ENCODE results near the gene OR10T2. TPM values are rescaled to one million over a fixed set of nuclear protein-coding genes. Genes with fewer than 3 reads are reported as not detected.
"Not testable (repeated sequence)": the region's sequence is repeated elsewhere in the genome, so short reads cannot be mapped to it uniquely, and the experiment has no call there.

OR10T2 gene
- total and polyA plus RNA-seq, 2 experiments from 2014 or later = not detected

DNA sequence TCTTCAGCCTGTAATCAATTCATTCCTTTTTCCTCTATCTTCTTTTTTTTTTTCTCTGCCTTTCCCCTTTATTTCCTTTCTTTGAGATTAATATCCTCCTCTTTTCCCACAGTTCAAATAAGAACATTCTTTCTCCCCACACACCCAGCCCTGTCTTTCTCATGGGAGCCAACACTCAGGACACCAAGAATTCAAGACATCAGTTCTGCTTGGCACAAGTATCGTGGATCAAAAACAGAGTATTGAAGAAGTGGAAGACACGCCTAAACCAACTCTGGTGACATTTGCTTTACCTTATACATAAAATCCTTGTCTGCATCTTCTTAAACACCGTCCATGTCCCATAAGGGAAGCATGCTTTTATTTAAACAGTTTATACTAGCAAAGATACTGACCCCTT lies 42.6 kb downstream of the OR10T2 start:
- no peak for DNase-seq (ENCODE audit: low read depth in 1 of 2, low spot score in 1 of 2)
- H3K9me3 ChIP-seq (ENCODE audit: low read depth) = no peaks in the 10 kb centered on the region
- H3K4me1 ChIP-seq (ENCODE audit: low read depth) = no peaks in the 10 kb centered on the region
- H3K27me3 ChIP-seq = no peaks in the 10 kb centered on the region
- no peak overlapping the region for H3K4me3 ChIP-seq
- no peak overlapping the region for H3K27ac ChIP-seq
- TF ChIP-seq, protein P1, sequence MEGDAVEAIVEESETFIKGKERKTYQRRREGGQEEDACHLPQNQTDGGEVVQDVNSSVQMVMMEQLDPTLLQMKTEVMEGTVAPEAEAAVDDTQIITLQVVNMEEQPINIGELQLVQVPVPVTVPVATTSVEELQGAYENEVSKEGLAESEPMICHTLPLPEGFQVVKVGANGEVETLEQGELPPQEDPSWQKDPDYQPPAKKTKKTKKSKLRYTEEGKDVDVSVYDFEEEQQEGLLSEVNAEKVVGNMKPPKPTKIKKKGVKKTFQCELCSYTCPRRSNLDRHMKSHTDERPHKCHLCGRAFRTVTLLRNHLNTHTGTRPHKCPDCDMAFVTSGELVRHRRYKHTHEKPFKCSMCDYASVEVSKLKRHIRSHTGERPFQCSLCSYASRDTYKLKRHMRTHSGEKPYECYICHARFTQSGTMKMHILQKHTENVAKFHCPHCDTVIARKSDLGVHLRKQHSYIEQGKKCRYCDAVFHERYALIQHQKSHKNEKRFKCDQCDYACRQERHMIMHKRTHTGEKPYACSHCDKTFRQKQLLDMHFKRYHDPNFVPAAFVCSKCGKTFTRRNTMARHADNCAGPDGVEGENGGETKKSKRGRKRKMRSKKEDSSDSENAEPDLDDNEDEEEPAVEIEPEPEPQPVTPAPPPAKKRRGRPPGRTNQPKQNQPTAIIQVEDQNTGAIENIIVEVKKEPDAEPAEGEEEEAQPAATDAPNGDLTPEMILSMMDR (IDR thresholded peaks at IDR 0.05; ENCODE audit: low read depth, low read length) = no peak
- no peaks in the 10 kb centered on the region for H3K36me3 ChIP-seq

DNA sequence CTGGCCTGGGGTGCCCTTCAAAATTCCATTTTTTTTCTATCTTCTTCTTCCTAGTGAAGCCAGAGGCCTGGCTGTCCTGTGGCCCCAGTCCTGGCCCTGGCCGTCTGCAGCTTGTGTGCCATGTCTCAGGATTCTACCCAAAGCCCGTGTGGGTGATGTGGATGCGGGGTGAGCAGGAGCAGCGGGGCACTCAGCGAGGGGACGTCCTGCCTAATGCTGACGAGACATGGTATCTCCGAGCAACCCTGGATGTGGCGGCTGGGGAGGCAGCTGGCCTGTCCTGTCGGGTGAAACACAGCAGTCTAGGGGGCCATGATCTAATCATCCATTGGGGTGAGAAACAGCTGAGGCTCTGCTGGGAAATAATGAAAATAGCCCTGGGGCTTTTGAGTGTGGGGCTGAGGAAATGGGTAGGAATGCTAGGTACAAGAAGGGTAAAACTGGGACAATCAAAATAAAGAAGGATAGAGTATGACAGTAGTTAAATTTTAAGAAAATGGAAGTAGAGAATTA lies 43.4 kb downstream of the OR10T2 start:
- H3K27me3 ChIP-seq = no peaks in the 10 kb centered on the region

DNA sequence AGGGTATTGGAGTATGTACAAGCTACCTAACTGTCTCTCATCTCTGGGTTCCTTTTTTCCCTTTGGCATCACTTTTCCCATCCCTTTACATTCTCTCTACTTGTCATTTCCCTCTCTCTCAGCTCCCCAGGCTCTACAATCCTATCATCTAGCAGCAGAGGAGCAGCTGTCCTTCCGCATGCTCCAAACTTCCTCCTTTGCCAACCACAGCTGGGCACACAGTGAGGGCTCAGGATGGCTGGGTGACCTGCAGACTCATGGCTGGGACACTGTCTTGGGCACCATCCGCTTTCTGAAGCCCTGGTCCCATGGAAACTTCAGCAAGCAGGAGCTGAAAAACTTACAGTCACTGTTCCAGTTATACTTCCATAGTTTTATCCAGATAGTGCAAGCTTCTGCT lies 45.0 kb downstream of the OR10T2 start:
- TF ChIP-seq, protein P1 (IDR thresholded peaks at IDR 0.05; ENCODE audit: low read depth, low read length) = no peak
- no peaks in the 10 kb centered on the region for H3K9me3 ChIP-seq (ENCODE audit: low read depth)

More for the DNA sequence above, 43.4 kb downstream of the OR10T2 start:
- Histone ChIP-seq H3K4me3 (no peak overlapping the region), H3K36me3 (no peaks in the 10 kb centered on the region), H3K4me1 (ENCODE audit: low read depth) (no peaks in the 10 kb centered on the region), H3K9me3 (ENCODE audit: low read depth) (no peaks in the 10 kb centered on the region), H3K27ac (no peak overlapping the region)
- TF ChIP-seq, protein P1 (IDR thresholded peaks at IDR 0.05; ENCODE audit: low read depth, low read length) = no peak
- DNase-seq (ENCODE audit: low read depth in 1 of 2, low spot score in 1 of 2) = no peak

DNA sequence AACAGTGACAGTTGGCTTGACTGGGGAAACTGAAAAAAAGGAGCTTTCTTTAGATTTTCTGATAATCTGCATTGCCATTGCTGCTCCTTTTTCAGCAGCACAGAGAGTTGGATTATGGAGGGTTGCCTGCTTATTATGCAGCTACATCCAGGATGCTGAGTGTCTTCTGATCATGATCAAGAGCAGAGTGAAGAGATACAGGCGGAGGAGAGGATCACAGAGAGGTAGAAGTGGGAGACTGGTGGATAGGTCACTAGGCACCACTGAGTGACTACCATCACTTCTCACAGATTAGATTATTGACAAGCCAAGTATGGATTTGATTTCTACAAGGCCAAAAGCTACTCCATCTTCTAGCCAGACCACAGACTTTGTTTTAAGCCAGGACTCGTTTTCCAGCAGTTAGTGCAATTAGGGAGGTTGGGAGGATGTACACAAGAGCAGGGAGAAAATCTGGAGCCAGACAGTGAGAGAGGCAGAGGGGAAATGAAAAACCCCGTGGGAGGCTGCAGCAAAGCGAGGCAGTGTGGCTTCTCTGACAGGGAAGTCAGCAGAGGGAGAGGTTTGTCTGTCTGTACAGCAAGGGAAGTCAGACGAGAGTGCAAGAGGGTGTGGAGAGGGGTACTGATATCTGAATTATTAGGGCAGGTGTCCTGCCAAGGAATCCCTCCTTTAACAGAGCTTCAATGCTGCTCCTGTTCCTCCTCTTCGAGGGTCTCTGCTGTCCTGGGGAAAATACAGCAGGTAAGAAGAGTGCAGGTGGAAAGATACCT lies 45.8 kb downstream of the OR10T2 start, which contains the start of gene CD1E:
Gene CD1E, plus strand, starts transcription at position 592 of the 773 bp plus-strand sequence. Its CDS starts 95 bp downstream, at position 687.
- H3K9me3 ChIP-seq (ENCODE audit: low read depth) = no peaks in the 10 kb centered on the region
- DNase-seq (ENCODE audit: low read depth in 1 of 2, low spot score in 1 of 2) = no peak
- TF ChIP-seq, protein P1 (IDR thresholded peaks at IDR 0.05; ENCODE audit: low read depth, low read length) = no peak
- H3K27me3 ChIP-seq = no peaks in the 10 kb centered on the region
- H3K36me3 ChIP-seq = no peaks in the 10 kb centered on the region
- no peak within 1 kb of the TSS for H3K27ac ChIP-seq
- H3K4me3 ChIP-seq = no peak within 1 kb of the TSS
- no peaks in the 10 kb centered on the region for H3K4me1 ChIP-seq (ENCODE audit: low read depth)

More for the DNA sequence above, 45.0 kb downstream of the OR10T2 start:
- H3K36me3 ChIP-seq = no peaks in the 10 kb centered on the region
- H3K27ac ChIP-seq = no peak overlapping the region
- no peak for DNase-seq (ENCODE audit: low read depth in 1 of 2, low spot score in 1 of 2)
- H3K4me3 ChIP-seq = no peak overlapping the region
- H3K27me3 ChIP-seq = no peaks in the 10 kb centered on the region
- H3K4me1 ChIP-seq (ENCODE audit: low read depth) = no peaks in the 10 kb centered on the region

DNA sequence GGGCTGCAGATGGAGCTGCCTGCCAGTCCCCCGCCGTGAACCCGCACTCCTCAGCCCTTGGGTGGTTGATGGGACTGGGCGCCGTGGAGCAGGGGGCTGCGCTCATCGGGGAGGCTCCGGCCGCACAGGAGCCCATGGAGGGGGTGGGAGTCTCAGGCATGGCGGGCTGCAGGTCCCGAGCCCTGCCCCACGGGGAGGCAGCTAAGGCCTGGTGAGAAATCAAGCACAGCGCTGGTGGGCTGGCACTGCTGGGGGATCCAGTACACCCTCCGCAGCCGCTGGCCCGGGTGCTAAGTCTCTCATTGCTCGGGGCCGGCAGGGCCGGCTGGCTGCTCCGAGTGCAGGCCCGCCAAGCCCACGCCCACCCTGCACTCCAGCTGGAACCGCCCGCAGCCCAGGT lies 50.3 kb downstream of the OR10T2 start:
- not testable (repeated sequence) for H3K36me3 ChIP-seq; H3K9me3 ChIP-seq (ENCODE audit: low read depth); H3K4me3 ChIP-seq; H3K27me3 ChIP-seq; DNase-seq (ENCODE audit: low read depth in 1 of 2, low spot score in 1 of 2); H3K27ac ChIP-seq; H3K4me1 ChIP-seq (ENCODE audit: low read depth)

Other genes starting within 250 kb of the OR10T2 start
- gene CD1D, start 218.6 kb downstream of the OR10T2 start, total RNA-seq = 4.6 and 5.4 TPM in 2 replicates
- gene CD1D, start 218.6 kb downstream of the OR10T2 start, polyA plus RNA-seq = 6.3 and 8.2 TPM in 2 replicates
- gene CD1A, start 145.0 kb downstream of the OR10T2 start, total RNA-seq = not detected in 2 replicates
- gene CD1A, start 145.0 kb downstream of the OR10T2 start, polyA plus RNA-seq = not detected in 2 replicates
- gene CD1C, start 109.5 kb downstream of the OR10T2 start, total RNA-seq = not detected in 2 replicates
- not detected in 2 replicates for gene CD1C, start 109.5 kb downstream of the OR10T2 start, polyA plus RNA-seq
- not detected in 2 replicates for gene CD1B, start 67.9 kb downstream of the OR10T2 start, total RNA-seq
- not detected in 2 replicates for gene CD1B, start 67.9 kb downstream of the OR10T2 start, polyA plus RNA-seq
- gene CD1E, start 45.6 kb downstream of the OR10T2 start, total RNA-seq = not detected in 2 replicates
- not detected in 2 replicates for gene CD1E, start 45.6 kb downstream of the OR10T2 start, polyA plus RNA-seq
- gene OR10K2, start 26.8 kb upstream of the OR10T2 start, total RNA-seq = not detected in 2 replicates
- not detected in 2 replicates for gene OR10K2, start 26.8 kb upstream of the OR10T2 start, polyA plus RNA-seq
- not detected in 2 replicates for gene OR10K1, start 62.4 kb upstream of the OR10T2 start, total RNA-seq
- gene OR10K1, start 62.4 kb upstream of the OR10T2 start, polyA plus RNA-seq = not detected in 2 replicates
- gene OR10R2, start 72.8 kb upstream of the OR10T2 start, total RNA-seq = not detected in 2 replicates
- gene OR10R2, start 72.8 kb upstream of the OR10T2 start, polyA plus RNA-seq = not detected in 2 replicates
- gene OR6Y1, start 154.9 kb upstream of the OR10T2 start, total RNA-seq = not detected in 2 replicates
- not detected in 2 replicates for gene OR6Y1, start 154.9 kb upstream of the OR10T2 start, polyA plus RNA-seq
- gene OR6P1, start 171.1 kb upstream of the OR10T2 start, total RNA-seq = not detected in 2 replicates
- not detected in 2 replicates for gene OR6P1, start 171.1 kb upstream of the OR10T2 start, polyA plus RNA-seq
- not detected in 2 replicates for gene OR10X1, start 180.4 kb upstream of the OR10T2 start, total RNA-seq
- gene OR10X1, start 180.4 kb upstream of the OR10T2 start, polyA plus RNA-seq = not detected in 2 replicates
- not detected in 2 replicates for gene OR10Z1, start 205.8 kb upstream of the OR10T2 start, total RNA-seq
- not detected in 2 replicates for gene OR10Z1, start 205.8 kb upstream of the OR10T2 start, polyA plus RNA-seq